GM13976 (cell line): Measurements from ENCODE around the gene ZBTB3.
A peak's percentile ranks its signal among the peaks of the same experiment; 100 is the strongest.
"Not testable (repeated sequence)": the region's sequence is repeated elsewhere in the genome, so short reads cannot be mapped to it uniquely, and the experiment has no call there.

Experiments used
- DNase-seq: peaks from one replicate; pipeline ENCODE4 v3.0.0; 2012; ENCODE audit warnings: low spot score
- in situ Hi-C: fragments of 300-500 bp; cut with MboI; formaldehyde crosslinking; loops from one replicate; pipeline ENCODE4 v1.12.0; 2022; ENCODE audit warnings: low sequenced_read_pairs, mixed read lengths, inconsistent platforms; ENCODE audit not compliant: unreplicated experiment
- TF ChIP-seq, protein P1 (sequence below): IDR thresholded peaks from 2 replicates; pipeline ENCODE4 v1.5.1; 2012; ENCODE audit warnings: borderline replicate concordance, mild to moderate bottlenecking; ENCODE audit not compliant: insufficient read depth; ENCODE audit errors: extremely low read depth, missing control alignments, control extremely low read depth

The ZBTB3 gene

DNA sequence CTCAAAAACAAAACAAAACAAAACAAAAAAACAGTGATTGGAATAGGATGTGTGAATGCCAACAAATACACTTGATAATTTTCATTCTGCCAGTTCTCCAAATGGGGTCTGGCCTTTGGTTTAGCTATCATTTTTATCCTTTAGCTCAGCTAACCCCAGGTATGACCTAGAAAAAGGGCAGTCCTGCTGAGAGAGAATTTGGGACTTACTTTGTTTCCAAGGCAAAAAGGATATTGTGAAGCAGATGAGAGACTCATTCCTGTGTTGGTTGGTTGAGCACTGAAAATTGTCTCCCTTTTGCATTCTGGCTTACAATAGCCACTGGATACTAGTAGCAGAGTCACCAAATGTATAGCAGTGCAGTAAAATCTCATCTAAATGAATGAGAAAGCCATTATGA, 16.8 kb downstream of the ZBTB3 start:
- in situ Hi-C loops: no loop called here
- DNase-seq: no peak
- TF ChIP-seq, protein P1, sequence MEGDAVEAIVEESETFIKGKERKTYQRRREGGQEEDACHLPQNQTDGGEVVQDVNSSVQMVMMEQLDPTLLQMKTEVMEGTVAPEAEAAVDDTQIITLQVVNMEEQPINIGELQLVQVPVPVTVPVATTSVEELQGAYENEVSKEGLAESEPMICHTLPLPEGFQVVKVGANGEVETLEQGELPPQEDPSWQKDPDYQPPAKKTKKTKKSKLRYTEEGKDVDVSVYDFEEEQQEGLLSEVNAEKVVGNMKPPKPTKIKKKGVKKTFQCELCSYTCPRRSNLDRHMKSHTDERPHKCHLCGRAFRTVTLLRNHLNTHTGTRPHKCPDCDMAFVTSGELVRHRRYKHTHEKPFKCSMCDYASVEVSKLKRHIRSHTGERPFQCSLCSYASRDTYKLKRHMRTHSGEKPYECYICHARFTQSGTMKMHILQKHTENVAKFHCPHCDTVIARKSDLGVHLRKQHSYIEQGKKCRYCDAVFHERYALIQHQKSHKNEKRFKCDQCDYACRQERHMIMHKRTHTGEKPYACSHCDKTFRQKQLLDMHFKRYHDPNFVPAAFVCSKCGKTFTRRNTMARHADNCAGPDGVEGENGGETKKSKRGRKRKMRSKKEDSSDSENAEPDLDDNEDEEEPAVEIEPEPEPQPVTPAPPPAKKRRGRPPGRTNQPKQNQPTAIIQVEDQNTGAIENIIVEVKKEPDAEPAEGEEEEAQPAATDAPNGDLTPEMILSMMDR: no peak

DNA sequence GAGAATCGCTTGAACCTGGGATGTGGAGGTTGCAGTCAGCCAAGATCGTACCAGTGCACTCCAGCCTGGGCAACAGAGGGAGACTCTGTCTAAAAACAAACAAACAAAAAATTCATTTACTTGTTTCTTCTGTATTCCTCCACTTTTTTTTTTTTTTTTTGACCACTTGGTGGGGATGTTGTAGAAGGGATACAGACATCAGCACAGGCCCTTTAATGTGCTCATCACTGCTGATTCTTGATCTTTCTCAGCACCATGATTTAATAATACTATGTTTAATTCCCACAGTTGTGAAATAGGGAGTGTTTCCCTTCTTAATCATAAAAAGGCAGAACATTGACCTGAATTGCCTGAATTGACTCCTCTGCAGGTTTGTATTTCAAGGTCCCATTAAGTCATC, 21.1 kb downstream of the ZBTB3 start:
- TF ChIP-seq, protein P1: no peak
- no peak for DNase-seq
- in situ Hi-C loops: no loop called here

DNA sequence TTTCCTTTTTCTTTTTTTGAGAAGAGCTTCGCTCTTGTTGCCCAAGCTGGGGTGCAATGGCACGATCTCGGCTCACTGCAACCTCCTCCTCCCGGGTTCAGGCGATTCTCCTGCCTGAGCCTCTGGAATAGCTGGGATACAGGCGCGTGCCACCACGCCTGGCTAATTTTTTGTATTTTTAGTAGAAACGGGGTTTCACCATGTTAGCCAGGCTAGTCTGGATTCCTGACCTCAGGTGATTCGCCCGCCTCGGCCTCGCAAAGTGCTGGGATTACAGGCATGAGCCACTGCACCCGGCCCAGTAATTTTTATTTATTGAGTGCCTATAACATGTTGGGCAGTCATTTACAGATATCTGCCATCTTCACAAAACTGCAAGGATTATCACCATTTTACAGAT, 23.9 kb downstream of the ZBTB3 start:
- DNase-seq, in situ Hi-C loops: not testable (repeated sequence)

DNA sequence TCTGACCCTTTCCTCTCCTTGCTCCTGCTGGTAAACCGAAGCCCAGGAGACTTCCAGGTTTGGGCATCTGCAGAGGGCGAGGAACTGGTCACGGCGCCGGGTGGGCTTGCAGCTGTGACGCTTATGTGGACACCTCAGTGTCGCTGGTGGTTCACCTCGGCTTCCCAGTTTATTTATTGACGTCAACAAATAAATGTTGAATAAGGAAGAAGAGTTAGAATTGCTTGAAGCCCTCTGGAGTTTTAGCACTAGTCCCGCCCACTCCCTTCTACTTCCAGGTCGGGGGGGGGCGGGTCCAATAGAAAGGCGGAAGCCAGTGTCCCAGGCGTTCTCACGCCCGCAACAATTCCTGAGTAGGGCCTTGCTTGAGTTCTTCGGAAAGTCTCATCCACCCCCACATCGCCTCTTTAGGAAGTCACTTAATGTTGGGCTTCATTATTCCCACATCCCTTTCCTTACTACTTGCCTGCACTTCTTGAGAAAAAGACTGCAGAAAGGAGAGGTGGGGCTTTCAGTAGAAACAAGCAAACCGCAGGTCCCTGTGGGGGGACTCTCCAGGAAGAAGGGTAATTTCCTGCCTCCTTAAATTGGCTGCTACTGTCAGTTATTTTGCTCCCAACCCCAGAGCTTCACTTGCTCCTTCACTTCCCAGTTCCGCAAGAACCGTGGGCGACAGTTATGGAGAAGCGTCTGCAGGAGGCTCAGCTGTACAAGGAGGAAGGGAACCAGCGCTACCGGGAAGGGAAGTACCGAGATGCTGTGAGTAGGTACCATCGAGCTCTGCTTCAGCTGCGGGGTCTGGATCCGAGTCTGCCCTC, 25.6 kb downstream of the ZBTB3 start, which contains the start of gene TTC9C:
Gene TTC9C (plus strand): TSS at position 316 of the 818 bp plus-strand sequence. CDS start 363 bp downstream, at position 679.
- TF ChIP-seq, protein P1: no peak
- in situ Hi-C loops: no loop called here
- DNase-seq: peak; percentile 83

DNA sequence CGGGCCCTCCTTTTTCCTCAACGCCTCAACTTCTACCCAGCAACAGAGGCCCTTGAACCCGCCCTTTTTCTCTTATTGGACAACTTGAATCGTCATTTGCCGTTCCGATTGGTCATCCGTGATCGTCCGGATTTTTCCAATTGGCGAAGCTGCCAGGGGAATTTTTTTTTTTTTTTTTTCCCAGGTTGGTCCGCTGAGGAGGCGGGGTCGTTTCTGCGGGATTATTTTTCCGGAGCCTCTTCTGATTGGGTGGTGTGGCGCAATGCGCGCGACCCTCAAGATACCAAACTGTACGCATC, 26.1 kb downstream of the ZBTB3 start:
- DNase-seq: peak; percentile 87
- in situ Hi-C loops: no loop called here
- TF ChIP-seq, protein P1: no peak

DNA sequence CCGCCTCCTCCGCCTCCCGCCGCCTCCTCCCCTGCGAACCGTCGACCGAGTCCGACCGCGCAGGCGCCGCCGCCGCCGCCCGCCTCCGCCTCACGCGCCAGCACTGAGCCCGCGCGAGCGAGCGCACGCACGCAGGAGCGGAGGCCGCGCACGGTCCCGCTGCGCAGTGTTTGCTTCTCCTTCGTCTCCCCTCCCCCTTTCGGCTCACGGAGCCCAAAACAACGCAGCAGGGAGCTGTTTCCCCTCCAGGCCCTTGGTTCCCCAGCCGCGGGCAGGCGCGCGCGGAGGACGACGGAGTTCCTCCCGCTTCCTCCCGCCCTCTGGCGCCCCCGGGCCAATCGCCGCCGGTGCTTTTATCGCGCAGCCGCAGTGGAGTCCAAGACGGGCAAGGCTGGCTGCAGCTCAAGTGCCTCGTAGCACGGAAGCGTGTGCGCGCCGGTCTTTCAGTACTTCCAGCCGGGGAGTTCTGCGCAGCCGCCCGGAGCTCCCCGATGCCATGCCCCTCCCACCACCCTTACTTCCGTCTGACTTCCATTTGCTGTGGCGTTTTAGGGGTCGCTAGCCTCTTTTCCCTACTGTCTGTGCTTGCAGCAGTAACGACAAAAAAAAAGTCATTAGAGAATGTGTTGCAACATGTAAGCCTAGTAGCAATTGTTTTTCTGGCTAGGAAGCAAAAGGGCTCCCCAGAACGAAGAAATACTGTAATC, 26.6 kb downstream of the ZBTB3 start, which contains the start of gene HNRNPUL2:
Gene HNRNPUL2 (minus strand): TSS at position 293 of the 707 bp plus-strand sequence. CDS start 301 bp downstream, outside the sequence.
- peak; percentile 98 for DNase-seq
- TF ChIP-seq, protein P1: no peak
- in situ Hi-C loops: no loop called here

DNA sequence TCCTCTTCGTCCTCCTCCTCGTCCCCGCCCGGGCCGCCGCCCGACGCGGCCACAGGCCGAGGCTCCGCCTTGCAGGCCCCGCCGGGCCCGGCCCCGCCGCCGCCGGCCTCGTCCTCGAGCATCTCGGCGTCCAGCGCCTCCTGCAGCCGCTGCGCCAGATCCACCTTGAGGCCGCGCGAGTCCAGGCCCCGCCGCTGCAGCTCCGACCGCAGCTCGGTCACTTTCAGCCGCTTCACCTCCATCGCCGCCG, 27.1 kb downstream of the ZBTB3 start:
- TF ChIP-seq, protein P1: no peak
- in situ Hi-C loops: no loop called here
- no peak for DNase-seq
